HepG2 (cell line): ENCODE data around the gene RPL11. TPM values are rescaled to one million over a fixed set of nuclear protein-coding genes. Genes with fewer than 3 reads are reported as not detected.

Source experiments
- FIP1L1 ChIP-seq: fragments of 200-400 bp; formaldehyde crosslinking; IDR thresholded peaks from 2 replicates; pipeline ENCODE4 v1.6.1; 2018; ENCODE audit warnings: low read depth, mild to moderate bottlenecking, low read length, moderate library complexity, borderline replicate concordance; ENCODE audit not compliant: insufficient read depth
- FOXK1 ChIP-seq: sonication (generic); formaldehyde crosslinking; IDR thresholded peaks from 2 replicates; pipeline ENCODE4 v1.4.0; 2020; ENCODE audit warnings: low read depth, missing genetic modification reagents, borderline replicate concordance
- FOXO1 ChIP-seq: sonication (generic); formaldehyde crosslinking; IDR thresholded peaks from 2 replicates; pipeline ENCODE4 v1.4.0; 2020; ENCODE audit warnings: missing genetic modification reagents
- HOXA3 ChIP-seq: sonication (generic); formaldehyde crosslinking; IDR thresholded peaks from 2 replicates; pipeline ENCODE4 v1.5.0; 2020; ENCODE audit warnings: missing genetic modification reagents
- NFATC3 ChIP-seq: sonication (generic); formaldehyde crosslinking; IDR thresholded peaks from 2 replicates; pipeline ENCODE4 v1.5.1; 2020; ENCODE audit warnings: mild to moderate bottlenecking, missing genetic modification reagents
- NFYC ChIP-seq: IDR thresholded peaks from 2 replicates; pipeline ENCODE4 v1.6.1; 2016; ENCODE audit warnings: missing genetic modification reagents, missing compliant biosample characterization
- POLR2AphosphoS5 ChIP-seq: IDR thresholded peaks from 2 replicates; pipeline ENCODE4 v1.6.1; 2012; ENCODE audit warnings: low read depth, low read length
- RBFOX2 ChIP-seq: fragments of 200-400 bp; formaldehyde crosslinking; IDR thresholded peaks from 2 replicates; pipeline ENCODE4 v1.6.1; 2017; ENCODE audit warnings: low read depth, mild to moderate bottlenecking, low read length
- SNAI1 ChIP-seq: sonication (generic); formaldehyde crosslinking; IDR thresholded peaks from 2 replicates; pipeline ENCODE4 v1.5.0; 2020; ENCODE audit warnings: mild to moderate bottlenecking, missing genetic modification reagents, borderline replicate concordance
- TOPORS ChIP-seq: sonication (generic); formaldehyde crosslinking; IDR thresholded peaks from 2 replicates; pipeline ENCODE4 v1.8.0; 2023; ENCODE audit warnings: mild to moderate bottlenecking, missing genetic modification reagents
- TRIM24 ChIP-seq: sonication (generic); formaldehyde crosslinking; IDR thresholded peaks from 2 replicates; pipeline ENCODE4 v1.8.0; 2022; ENCODE audit warnings: mild to moderate bottlenecking, missing genetic modification reagents
- YEATS4 ChIP-seq: sonication (generic); formaldehyde crosslinking; IDR thresholded peaks from 2 replicates; pipeline ENCODE4 v1.4.0; 2020; ENCODE audit warnings: missing genetic modification reagents, borderline replicate concordance
- YY1 ChIP-seq: IDR thresholded peaks from 2 replicates; pipeline ENCODE4 v1.6.1; 2011; ENCODE audit warnings: low read length, low read depth, moderate library complexity, mild to moderate bottlenecking; ENCODE audit not compliant: insufficient read depth, insufficient replicate concordance
- ZFX ChIP-seq: sonication (generic); formaldehyde crosslinking; IDR thresholded peaks from 2 replicates; pipeline ENCODE4 v1.4.0; 2020; ENCODE audit warnings: mild to moderate bottlenecking, low read depth, missing genetic modification reagents, moderate library complexity
- ZNF558 ChIP-seq: sonication (generic); formaldehyde crosslinking; IDR thresholded peaks from 2 replicates; pipeline ENCODE4 v1.9.0; 2022; ENCODE audit warnings: mild to moderate bottlenecking, missing genetic modification reagents, borderline replicate concordance
- ZXDC ChIP-seq: sonication (generic); formaldehyde crosslinking; IDR thresholded peaks from 2 replicates; pipeline ENCODE4 v1.5.0; 2020; ENCODE audit warnings: mild to moderate bottlenecking, missing genetic modification reagents
- polyA plus RNA-seq, 8 experiments: library from polyadenylated mRNA; depleted of rRNA in 3 of 8; stranded (reverse) in 7 of 8; unstranded in 1 of 8; fragments of >200 nt; fragmentation: Illumina TruSeq in 4 of 8; extraction: Trizol in 4 of 8; gene quantifications; 2 replicates each; pipeline versions ENCODE4 v1.2.1 to v1.2.3, GENCODE V29; 2011 to 2016; ENCODE audit warnings: low read depth in 4 of 8, missing spikeins in 1 of 8, mixed read lengths in 1 of 8; ENCODE audit not compliant: insufficient read depth in 1 of 8
- total RNA-seq, 5 experiments: library from RNA; depleted of rRNA; stranded (reverse); fragments of >200 nt; fragmentation: Illumina TruSeq; extraction: Trizol; gene quantifications; 2 replicates each; pipeline ENCODE4 v1.2.3, GENCODE V29; 2016; ENCODE audit warnings: low read depth in 1 of 5
- TF ChIP-seq, protein P1 (sequence below): sonication (generic); formaldehyde crosslinking; IDR thresholded peaks from 2 replicates; pipeline ENCODE4 v1.4.0; 2020; ENCODE audit warnings: mild to moderate bottlenecking, missing genetic modification reagents
- TF ChIP-seq, protein P2 (sequence below): sonication (generic); formaldehyde crosslinking; conservative IDR thresholded peaks from 2 replicates; pipeline ENCODE4 v1.4.0; 2020; ENCODE audit warnings: mild to moderate bottlenecking, missing genetic modification reagents, moderate library complexity
- TF ChIP-seq, protein P3 (sequence below): sonication (generic); formaldehyde crosslinking; IDR thresholded peaks from 2 replicates; pipeline ENCODE4 v1.5.1; 2020; ENCODE audit warnings: mild to moderate bottlenecking, missing genetic modification reagents, moderate library complexity
- TF ChIP-seq, protein P4 (sequence below): sonication (generic); formaldehyde crosslinking; IDR thresholded peaks from 2 replicates; pipeline ENCODE4 v1.5.1; 2020; ENCODE audit warnings: missing genetic modification reagents, mild to moderate bottlenecking, borderline replicate concordance

The RPL11 gene
- total and polyA plus RNA-seq, 2 of the 13 experiments (the other 11 are each of a cell fraction or from before 2014, with no cell fraction given) = 1,682 to 2,010 TPM

- TF ChIP-seq YEATS4 (CRISPR knock-in tag) = peak; percentile 83
- no peak for TF ChIP-seq TOPORS (CRISPR knock-in tag)
- no peak for TF ChIP-seq TRIM24 (CRISPR knock-in tag)
- TF ChIP-seq FOXK1 (CRISPR knock-in tag) = peak; percentile 49; the same call in 1 of the 2 replicates
- peak; percentile 84 for TF ChIP-seq POLR2AphosphoS5
- TF ChIP-seq NFYC (CRISPR knock-in tag) = no peak
- peak; percentile 84 for TF ChIP-seq HOXA3 (CRISPR knock-in tag)
- TF ChIP-seq FOXO1 = peak; percentile 68
- TF ChIP-seq, protein P1, sequence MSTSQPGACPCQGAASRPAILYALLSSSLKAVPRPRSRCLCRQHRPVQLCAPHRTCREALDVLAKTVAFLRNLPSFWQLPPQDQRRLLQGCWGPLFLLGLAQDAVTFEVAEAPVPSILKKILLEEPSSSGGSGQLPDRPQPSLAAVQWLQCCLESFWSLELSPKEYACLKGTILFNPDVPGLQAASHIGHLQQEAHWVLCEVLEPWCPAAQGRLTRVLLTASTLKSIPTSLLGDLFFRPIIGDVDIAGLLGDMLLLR (CRISPR knock-in tag) = peak; percentile 44
- TF ChIP-seq, protein P2, sequence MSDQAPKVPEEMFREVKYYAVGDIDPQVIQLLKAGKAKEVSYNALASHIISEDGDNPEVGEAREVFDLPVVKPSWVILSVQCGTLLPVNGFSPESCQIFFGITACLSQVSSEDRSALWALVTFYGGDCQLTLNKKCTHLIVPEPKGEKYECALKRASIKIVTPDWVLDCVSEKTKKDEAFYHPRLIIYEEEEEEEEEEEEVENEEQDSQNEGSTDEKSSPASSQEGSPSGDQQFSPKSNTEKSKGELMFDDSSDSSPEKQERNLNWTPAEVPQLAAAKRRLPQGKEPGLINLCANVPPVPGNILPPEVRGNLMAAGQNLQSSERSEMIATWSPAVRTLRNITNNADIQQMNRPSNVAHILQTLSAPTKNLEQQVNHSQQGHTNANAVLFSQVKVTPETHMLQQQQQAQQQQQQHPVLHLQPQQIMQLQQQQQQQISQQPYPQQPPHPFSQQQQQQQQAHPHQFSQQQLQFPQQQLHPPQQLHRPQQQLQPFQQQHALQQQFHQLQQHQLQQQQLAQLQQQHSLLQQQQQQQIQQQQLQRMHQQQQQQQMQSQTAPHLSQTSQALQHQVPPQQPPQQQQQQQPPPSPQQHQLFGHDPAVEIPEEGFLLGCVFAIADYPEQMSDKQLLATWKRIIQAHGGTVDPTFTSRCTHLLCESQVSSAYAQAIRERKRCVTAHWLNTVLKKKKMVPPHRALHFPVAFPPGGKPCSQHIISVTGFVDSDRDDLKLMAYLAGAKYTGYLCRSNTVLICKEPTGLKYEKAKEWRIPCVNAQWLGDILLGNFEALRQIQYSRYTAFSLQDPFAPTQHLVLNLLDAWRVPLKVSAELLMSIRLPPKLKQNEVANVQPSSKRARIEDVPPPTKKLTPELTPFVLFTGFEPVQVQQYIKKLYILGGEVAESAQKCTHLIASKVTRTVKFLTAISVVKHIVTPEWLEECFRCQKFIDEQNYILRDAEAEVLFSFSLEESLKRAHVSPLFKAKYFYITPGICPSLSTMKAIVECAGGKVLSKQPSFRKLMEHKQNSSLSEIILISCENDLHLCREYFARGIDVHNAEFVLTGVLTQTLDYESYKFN (CRISPR knock-in tag) = peak; percentile 3; the same call in 1 of the 2 replicates
- TF ChIP-seq, protein P3, sequence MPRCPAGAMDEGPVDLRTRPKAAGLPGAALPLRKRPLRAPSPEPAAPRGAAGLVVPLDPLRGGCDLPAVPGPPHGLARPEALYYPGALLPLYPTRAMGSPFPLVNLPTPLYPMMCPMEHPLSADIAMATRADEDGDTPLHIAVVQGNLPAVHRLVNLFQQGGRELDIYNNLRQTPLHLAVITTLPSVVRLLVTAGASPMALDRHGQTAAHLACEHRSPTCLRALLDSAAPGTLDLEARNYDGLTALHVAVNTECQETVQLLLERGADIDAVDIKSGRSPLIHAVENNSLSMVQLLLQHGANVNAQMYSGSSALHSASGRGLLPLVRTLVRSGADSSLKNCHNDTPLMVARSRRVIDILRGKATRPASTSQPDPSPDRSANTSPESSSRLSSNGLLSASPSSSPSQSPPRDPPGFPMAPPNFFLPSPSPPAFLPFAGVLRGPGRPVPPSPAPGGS (CRISPR knock-in tag) = peak; percentile 89
- TF ChIP-seq ZFX (CRISPR knock-in tag) = peak; percentile 99
- TF ChIP-seq, protein P4, sequence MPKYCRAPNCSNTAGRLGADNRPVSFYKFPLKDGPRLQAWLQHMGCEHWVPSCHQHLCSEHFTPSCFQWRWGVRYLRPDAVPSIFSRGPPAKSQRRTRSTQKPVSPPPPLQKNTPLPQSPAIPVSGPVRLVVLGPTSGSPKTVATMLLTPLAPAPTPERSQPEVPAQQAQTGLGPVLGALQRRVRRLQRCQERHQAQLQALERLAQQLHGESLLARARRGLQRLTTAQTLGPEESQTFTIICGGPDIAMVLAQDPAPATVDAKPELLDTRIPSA (CRISPR knock-in tag) = peak; percentile 78
- no peak for TF ChIP-seq SNAI1 (CRISPR knock-in tag)
- peak; percentile 91 for TF ChIP-seq YY1
- TF ChIP-seq RBFOX2 = peak; percentile 95
- TF ChIP-seq ZNF558 = no peak; the same call in 1 of the 2 replicates
- no peak for TF ChIP-seq FIP1L1
- TF ChIP-seq NFATC3 (CRISPR knock-in tag) = no peak
- TF ChIP-seq ZXDC (CRISPR knock-in tag) = 0 out of 2 replicates have a peak, but pooled peaks have one; percentile 38
Measured at GRCh38 chr1:23743287-23744152, 51.9 kb downstream of the RPL11 start, which contains the start of gene ELOA (continued).
